ENCODE results near the gene TAS2R1.

TAS2R1 gene

DNA sequence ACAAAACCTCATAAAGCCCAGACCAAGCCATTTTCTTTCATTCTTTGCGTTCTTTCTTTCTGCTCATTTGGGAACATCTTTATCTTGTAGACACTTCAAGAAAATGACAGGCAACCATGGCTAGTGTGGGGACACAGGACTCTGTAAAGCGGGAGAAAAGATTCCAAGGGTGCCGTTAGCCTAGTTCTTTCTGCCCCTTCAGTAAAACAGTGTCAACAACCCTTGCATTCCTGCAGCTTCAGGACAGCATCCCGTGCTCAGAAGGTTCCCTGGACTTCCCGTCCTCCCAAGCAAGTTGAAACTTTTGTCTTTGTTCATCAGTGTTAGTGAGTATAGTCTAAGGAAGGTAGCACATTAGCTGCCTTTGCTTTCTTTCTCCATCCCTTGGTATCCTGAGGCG is 41.9 kb downstream of the TAS2R1 start:
- DNase-seq (ENCODE audit: low read depth in 3 of 3): no peak

DNA sequence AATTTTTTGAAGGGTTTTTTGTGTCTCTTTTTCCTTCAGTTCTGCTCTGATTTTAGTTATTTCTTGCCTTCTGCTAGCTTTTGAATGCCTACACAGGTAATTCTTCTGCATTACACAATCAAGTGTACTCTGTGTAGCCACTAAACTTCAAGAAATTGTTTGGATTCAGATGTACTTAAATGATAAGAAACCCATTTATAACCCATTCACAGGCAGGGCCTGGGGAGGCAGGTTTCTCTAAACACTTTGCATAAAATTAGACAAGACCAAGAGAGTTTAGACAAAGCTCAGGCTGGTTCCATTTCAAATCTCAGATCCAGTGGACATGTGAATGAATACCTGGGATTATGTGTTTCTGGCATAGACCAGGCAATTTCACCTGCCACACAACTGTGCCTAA is 43.0 kb downstream of the TAS2R1 start:
- no peak for DNase-seq (ENCODE audit: low read depth in 3 of 3)

DNA sequence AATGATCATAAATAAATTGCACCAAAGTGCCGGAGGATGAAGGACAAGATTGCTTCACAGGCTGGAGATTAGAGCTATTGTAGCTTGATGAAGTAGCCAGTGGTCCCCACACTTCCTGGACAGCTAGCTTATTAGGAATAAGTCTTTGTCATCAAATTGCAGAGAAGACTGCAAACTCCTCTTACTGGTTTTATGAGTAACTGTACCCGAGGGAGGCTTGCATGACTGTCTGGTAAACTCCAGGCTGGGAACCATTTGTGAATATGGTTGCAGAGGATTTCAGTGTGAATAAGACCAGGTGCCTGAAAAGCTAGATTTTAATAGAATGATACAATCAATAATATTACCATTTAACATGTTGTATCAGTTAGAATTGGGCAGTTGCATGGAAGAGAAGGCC is 47.7 kb downstream of the TAS2R1 start:
- no peak for DNase-seq (ENCODE audit: low read depth in 3 of 3)
